C4-2B (cell line): ENCODE results near the gene PIBF1.
"Not testable (repeated sequence)": the region's sequence is repeated elsewhere in the genome, so short reads cannot be mapped to it uniquely, and the experiment has no call there.

Source experiments
- H3K27ac ChIP-seq: fragments of 450-650 bp; 2 replicates; pipeline ENCODE4 v1.5.1; 2017
- ZFX ChIP-seq: fragments of 450-650 bp; IDR thresholded peaks from 2 replicates; pipeline ENCODE4 v1.6.1; 2017
- TF ChIP-seq, protein P1 (sequence below): fragments of 450-650 bp; conservative IDR thresholded peaks from 2 replicates; pipeline ENCODE4 v1.5.1; 2017; ENCODE audit warnings: mild to moderate bottlenecking

The PIBF1 gene

DNA sequence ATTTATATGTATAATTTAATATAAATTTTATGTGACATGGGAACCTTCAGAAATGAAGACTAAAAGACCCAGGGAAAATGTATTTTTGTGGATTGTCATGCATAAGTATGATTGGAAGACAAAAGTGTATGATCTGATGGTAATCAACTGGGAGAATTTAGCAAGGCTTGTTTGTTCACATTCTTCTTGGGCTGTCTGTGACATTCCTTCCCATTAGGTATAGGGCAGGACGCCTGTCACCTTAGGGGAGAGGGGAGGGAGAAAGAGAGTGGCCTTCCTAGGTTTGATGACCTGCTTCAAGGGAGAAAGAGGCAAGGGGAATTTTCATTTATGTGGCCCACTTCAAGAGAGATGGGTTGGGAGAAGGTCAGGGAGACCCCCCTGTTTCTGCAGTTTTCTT, 22.4 kb downstream of the PIBF1 start:
- TF ChIP-seq ZFX: no peak
- TF ChIP-seq, protein P1, sequence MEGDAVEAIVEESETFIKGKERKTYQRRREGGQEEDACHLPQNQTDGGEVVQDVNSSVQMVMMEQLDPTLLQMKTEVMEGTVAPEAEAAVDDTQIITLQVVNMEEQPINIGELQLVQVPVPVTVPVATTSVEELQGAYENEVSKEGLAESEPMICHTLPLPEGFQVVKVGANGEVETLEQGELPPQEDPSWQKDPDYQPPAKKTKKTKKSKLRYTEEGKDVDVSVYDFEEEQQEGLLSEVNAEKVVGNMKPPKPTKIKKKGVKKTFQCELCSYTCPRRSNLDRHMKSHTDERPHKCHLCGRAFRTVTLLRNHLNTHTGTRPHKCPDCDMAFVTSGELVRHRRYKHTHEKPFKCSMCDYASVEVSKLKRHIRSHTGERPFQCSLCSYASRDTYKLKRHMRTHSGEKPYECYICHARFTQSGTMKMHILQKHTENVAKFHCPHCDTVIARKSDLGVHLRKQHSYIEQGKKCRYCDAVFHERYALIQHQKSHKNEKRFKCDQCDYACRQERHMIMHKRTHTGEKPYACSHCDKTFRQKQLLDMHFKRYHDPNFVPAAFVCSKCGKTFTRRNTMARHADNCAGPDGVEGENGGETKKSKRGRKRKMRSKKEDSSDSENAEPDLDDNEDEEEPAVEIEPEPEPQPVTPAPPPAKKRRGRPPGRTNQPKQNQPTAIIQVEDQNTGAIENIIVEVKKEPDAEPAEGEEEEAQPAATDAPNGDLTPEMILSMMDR: no peak
- no peak overlapping the region for H3K27ac ChIP-seq

DNA sequence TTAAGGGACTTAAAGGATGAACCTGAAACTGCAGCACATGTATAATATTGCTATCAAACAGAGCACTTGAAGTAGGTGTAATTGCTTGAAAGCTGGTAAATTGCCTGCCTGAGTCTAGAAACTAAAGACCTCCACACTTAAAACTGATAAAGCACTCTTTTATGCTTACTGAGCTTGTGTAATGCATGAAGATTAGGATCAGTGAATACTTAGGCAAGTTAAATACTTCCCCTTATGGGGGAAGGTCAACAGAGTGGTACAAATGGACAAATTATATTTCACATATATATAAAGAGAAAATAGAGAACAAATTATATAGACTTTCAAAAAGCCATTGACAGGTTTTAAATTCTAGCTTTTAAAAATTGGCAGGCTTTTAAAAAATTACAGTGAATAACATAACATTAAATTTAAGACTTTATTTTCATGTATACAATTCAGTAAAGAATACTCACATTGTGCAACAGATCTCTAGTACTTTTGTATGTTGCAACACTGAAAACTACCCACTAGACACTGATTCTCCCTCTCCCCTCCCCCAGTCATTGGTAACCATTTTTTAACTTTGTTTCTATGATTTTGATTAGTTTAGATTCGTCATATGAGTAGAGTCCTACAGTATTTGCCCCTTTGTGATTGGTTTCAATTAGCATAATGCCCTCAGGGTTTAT, 23.9 kb downstream of the PIBF1 start:
- TF ChIP-seq ZFX: no peak
- TF ChIP-seq, protein P1: no peak
- H3K27ac ChIP-seq: no peak overlapping the region

DNA sequence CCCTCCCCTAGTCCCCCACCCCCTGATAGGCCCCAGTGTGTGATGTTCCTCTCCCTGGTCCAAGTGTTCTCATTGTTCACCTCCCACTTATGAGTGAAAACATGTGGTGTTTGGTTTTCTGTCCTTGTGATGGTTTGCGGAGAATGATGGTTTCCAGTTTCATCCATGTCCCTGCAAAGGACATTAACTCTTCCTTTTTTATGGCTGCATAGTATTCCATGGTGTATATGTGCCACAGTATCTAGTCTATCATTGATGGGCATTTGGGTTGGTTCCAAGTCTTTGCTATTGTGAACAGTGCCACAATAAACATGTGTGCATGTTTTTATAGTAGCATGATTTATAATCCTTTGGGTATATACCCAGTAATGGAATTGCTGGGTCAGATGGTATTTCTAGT, 24.6 kb downstream of the PIBF1 start:
- H3K27ac ChIP-seq: not testable (repeated sequence)

DNA sequence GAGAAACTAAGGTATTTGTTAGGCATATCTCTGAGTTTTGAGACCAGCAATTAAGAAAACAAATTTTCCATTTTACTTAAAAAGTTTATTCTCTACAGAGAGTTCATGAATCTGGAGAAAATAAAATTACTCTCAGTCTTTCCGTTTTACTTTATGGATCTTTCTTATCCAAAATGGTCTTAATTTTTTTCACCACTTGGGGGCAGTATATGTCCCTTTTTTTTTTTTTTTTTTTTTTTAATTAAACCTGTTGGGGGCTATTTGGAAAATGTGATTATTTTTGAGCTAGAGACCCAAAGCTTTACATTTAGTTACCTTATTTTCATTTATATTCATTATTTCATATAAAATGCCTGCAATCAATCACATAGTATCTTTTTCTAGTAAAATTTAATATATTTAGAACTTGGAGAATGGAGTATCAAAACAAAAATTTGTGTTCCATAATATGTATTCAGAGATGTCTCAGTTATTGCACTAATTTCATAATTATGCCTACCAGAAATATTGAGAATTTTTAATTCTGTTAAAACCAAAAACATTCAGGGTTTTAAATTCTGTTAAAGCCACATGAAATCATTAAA, 27.1 kb downstream of the PIBF1 start:
- no peak overlapping the region for H3K27ac ChIP-seq
- no peak for TF ChIP-seq ZFX
- TF ChIP-seq, protein P1: peak; percentile 25

DNA sequence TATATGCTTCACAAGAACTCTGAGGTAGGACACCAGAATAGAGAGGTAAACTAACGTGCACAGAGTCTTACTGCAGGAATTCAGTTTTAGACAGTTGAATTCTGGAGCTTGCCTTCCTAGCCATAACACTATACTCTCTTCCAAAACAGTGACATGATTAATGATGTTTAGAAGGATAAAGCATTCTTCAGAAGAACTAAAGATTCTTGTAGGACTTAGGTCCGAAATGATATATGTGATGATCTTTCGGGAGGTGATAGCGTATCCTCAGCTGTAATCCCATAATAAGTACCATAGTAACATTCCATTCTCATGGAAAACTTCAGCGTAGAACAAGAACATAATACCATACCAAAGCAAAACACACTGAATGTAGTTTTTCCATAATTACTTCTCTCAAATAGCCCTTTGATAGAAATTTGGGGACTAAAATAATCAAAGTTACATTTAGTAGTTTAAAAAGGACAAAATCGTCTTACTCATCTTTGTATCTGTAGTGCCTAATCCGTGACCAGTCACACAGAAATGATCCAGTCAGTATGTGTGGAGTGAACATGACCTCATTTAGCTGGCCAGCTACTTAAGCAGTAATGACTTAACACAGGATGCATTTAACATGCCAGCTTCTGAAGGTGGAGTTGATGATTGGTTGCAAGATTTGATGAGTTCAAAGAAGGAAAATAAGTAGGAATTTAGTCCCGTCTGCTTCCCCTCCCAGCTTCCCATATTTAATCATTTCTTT, 38.4 kb downstream of the PIBF1 start:
- no peak overlapping the region for H3K27ac ChIP-seq
- TF ChIP-seq, protein P1: no peak
- no peak for TF ChIP-seq ZFX

DNA sequence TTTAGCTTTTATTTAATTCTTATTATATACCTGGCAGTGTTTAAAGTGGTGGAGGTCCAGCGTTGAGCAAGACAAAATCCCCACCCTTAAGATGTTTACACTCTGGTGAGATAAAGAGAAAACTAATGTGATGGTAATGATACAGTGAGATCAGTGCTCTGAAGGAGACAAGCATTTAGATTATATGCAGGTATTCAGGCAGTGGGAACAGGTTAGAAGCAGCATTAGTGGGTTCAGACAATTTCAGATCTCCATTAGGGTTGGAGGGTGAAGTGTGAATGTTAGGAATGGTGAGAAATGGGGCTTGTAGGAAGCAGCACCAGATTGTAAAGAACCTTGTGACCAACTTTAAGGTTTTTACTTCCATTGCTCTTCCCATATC, 39.0 kb downstream of the PIBF1 start:
- H3K27ac ChIP-seq: no peak overlapping the region
- TF ChIP-seq, protein P1: no peak
- no peak for TF ChIP-seq ZFX

DNA sequence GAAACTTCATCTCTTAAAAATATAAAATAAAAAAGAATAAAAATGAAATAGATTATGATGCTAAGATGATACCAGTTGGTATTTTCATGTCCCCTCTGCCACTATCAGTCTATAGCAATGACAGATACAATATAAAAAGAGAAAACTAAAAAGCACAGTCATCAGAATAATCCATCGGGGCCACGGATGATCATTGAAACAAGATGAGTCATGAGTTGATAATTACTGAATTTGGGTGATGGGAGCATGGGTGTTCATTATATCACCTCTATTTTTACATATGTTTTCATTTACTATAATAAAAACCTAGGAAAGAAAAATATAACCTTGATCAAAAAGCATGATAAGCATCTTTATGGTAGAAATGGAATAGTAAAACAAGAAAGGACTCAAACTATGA, 41.1 kb downstream of the PIBF1 start:
- no peak overlapping the region for H3K27ac ChIP-seq
- TF ChIP-seq, protein P1: no peak
- no peak for TF ChIP-seq ZFX
